Subcutaneous abdominal adipose tissue (tissue), 5 donors: ENCODE data around the gene SCFD2.

Experiments used
- H3K27ac ChIP-seq: one replicate; pipeline ENCODE4 v1.7.0; 2013; ENCODE audit warnings: low read depth, mild to moderate bottlenecking, inconsistent platforms, low read length, moderate library complexity
- H3K27me3 ChIP-seq, 5 donors: one replicate each; pipeline ENCODE4 v1.7.0; 2013; ENCODE audit warnings: low read length in 5 of 5, inconsistent platforms in 1 of 5; ENCODE audit not compliant: control insufficient read depth in 5 of 5, insufficient read depth in 4 of 5
- H3K36me3 ChIP-seq, 5 donors: one replicate each; pipeline ENCODE4 v1.7.0; 2013; ENCODE audit warnings: low read length in 5 of 5; ENCODE audit not compliant: control insufficient read depth in 5 of 5, insufficient read depth in 5 of 5
- H3K4me1 ChIP-seq, 5 donors: one replicate each; pipeline ENCODE4 v1.7.0; 2013; ENCODE audit warnings: low read length in 5 of 5, mild to moderate bottlenecking in 3 of 5, moderate library complexity in 1 of 5; ENCODE audit not compliant: control insufficient read depth in 5 of 5, insufficient read depth in 5 of 5
- H3K4me3 ChIP-seq, 5 donors: one replicate each; pipeline ENCODE4 v1.7.0; 2013; ENCODE audit warnings: low read length in 5 of 5, low read depth in 1 of 5
- H3K9ac ChIP-seq, 5 donors: one replicate each; pipeline ENCODE4 v1.7.0; 2013; ENCODE audit warnings: low read length in 5 of 5, mild to moderate bottlenecking in 4 of 5, moderate library complexity in 3 of 5
- H3K9me3 ChIP-seq, 5 donors: one replicate each; pipeline ENCODE4 v1.7.0; 2013; ENCODE audit warnings: low read length in 5 of 5; ENCODE audit not compliant: control insufficient read depth in 5 of 5
- donor health status: healthy.
- donor health status: healthy.
- donor health status: healthy.
- donor health status: healthy.
- donor health status: healthy.

SCFD2 gene

GRCh38 chr4:52915730-52916300 lies 450.0 kb downstream of the SCFD2 start:
- no peaks in the 10 kb centered on the region for H3K9me3 ChIP-seq
- H3K27me3 ChIP-seq = no peaks in the 10 kb centered on the region
- H3K27ac ChIP-seq = no peak overlapping the region
- peaks cover 0 to 3% (median 0%) of the 10 kb centered on the region in 5 donors for H3K36me3 ChIP-seq
- no peak overlapping the region for H3K9ac ChIP-seq
- H3K4me3 ChIP-seq = no peak overlapping the region
- H3K4me1 ChIP-seq = peaks cover 0 to 8% (median 7%) of the 10 kb centered on the region in 5 donors

GRCh38 chr4:52915191-52915590 lies 450.7 kb downstream of the SCFD2 start:
- Histone ChIP-seq H3K9me3 (no peaks in the 10 kb centered on the region), H3K27me3 (no peaks in the 10 kb centered on the region), H3K4me3 (no peak overlapping the region), H3K36me3 (peaks cover 0 to 3% (median 0%) of the 10 kb centered on the region in 5 donors), H3K27ac (no peak overlapping the region), H3K9ac (no peak overlapping the region), H3K4me1 (peaks cover 0 to 8% (median 7%) of the 10 kb centered on the region in 5 donors)

GRCh38 chr4:52914051-52914605 lies 451.7 kb downstream of the SCFD2 start:
- Histone ChIP-seq H3K27me3 (no peaks in the 10 kb centered on the region), H3K9me3 (no peaks in the 10 kb centered on the region), H3K9ac (no peak overlapping the region), H3K4me1 (peaks cover 0 to 8% (median 7%) of the 10 kb centered on the region in 5 donors), H3K36me3 (no peaks in the 10 kb centered on the region), H3K4me3 (no peak overlapping the region), H3K27ac (no peak overlapping the region)

DNA sequence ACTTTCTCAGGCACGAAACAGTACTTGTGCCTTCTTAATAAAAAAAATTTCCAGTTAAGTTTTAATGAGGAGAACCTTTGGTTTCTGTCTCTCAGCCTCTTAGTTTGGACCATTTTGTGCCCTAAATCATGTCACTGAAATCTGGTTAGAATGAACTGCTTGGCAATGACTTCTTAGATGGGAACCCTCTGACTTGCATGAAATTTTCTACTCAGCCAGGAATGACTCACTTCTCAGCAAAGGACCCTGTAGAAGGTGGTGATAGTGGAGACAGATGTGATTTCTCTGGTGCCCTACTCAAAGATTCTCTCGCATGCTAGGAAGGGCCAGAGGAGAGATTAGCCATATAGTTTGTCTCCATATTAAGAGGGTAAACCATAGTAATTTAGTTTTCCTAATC lies 453.3 kb downstream of the SCFD2 start:
- H3K27me3 ChIP-seq = no peaks in the 10 kb centered on the region
- H3K9me3 ChIP-seq = no peaks in the 10 kb centered on the region
- no peak overlapping the region for H3K4me3 ChIP-seq
- H3K4me1 ChIP-seq = peaks cover 0 to 8% (median 7%) of the 10 kb centered on the region in 5 donors
- no peak overlapping the region for H3K27ac ChIP-seq
- no peak overlapping the region for H3K9ac ChIP-seq
- no peaks in the 10 kb centered on the region for H3K36me3 ChIP-seq

GRCh38 chr4:52911684-52912294 lies 454.1 kb downstream of the SCFD2 start:
- peaks cover 0 to 5% (median 0%) of the 10 kb centered on the region in 5 donors for H3K36me3 ChIP-seq
- H3K27ac ChIP-seq = no peak overlapping the region
- peaks cover 0 to 8% (median 7%) of the 10 kb centered on the region in 5 donors for H3K4me1 ChIP-seq
- H3K9ac ChIP-seq = no peak overlapping the region
- H3K27me3 ChIP-seq = no peaks in the 10 kb centered on the region
- no peaks in the 10 kb centered on the region for H3K9me3 ChIP-seq
- no peak overlapping the region for H3K4me3 ChIP-seq

GRCh38 chr4:52910115-52910514 lies 455.7 kb downstream of the SCFD2 start:
- peaks cover 0 to 8% (median 7%) of the 10 kb centered on the region in 5 donors for H3K4me1 ChIP-seq
- H3K27me3 ChIP-seq = no peaks in the 10 kb centered on the region
- H3K9me3 ChIP-seq = no peaks in the 10 kb centered on the region
- H3K9ac ChIP-seq = no peak overlapping the region
- no peak overlapping the region for H3K27ac ChIP-seq
- peaks cover 0 to 10% (median 5%) of the 10 kb centered on the region in 5 donors for H3K36me3 ChIP-seq
- no peak overlapping the region for H3K4me3 ChIP-seq

GRCh38 chr4:52907510-52907909 lies 458.4 kb downstream of the SCFD2 start:
- no peak overlapping the region for H3K9ac ChIP-seq
- peaks cover 0 to 3% (median 0%) of the 10 kb centered on the region in 5 donors for H3K4me1 ChIP-seq
- H3K4me3 ChIP-seq = no peak overlapping the region
- H3K27me3 ChIP-seq = no peaks in the 10 kb centered on the region
- no peak overlapping the region for H3K27ac ChIP-seq
- peaks cover 2 to 22% (median 11%) of the 10 kb centered on the region in 5 donors for H3K36me3 ChIP-seq
- H3K9me3 ChIP-seq = no peaks in the 10 kb centered on the region

GRCh38 chr4:52904421-52904820 lies 461.4 kb downstream of the SCFD2 start:
- Histone ChIP-seq H3K4me1 (no peaks in the 10 kb centered on the region), H3K36me3 (peaks cover 4 to 22% (median 11%) of the 10 kb centered on the region in 5 donors), H3K4me3 (no peak overlapping the region), H3K9me3 (no peaks in the 10 kb centered on the region), H3K9ac (no peak overlapping the region), H3K27me3 (no peaks in the 10 kb centered on the region), H3K27ac (no peak overlapping the region)

DNA sequence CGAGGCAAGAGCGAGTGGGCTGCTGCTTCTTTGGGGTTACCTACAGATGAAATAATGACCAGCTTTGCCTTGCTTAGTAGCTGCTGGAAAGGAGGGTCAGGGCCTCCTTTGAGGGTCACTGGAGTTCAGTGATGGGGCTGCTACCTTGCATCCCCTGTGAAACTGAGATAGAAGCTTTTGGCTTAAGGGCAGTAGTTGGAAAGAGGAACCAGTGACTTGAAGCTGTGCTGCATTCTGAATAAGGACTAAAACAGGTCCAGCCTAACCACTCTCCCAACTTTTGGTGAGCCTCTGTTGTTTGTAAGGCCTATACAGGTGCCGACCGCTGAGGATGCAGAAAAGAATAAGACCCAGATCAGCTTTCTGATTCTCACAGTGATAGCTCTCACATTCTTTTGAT lies 462.6 kb downstream of the SCFD2 start:
- Histone ChIP-seq H3K9me3 (no peaks in the 10 kb centered on the region), H3K27ac (no peak overlapping the region), H3K36me3 (peaks cover 4 to 22% (median 11%) of the 10 kb centered on the region in 5 donors), H3K4me1 (no peaks in the 10 kb centered on the region), H3K9ac (no peak overlapping the region), H3K27me3 (no peaks in the 10 kb centered on the region), H3K4me3 (no peak overlapping the region)

GRCh38 chr4:52894443-52894842 lies 471.4 kb downstream of the SCFD2 start:
- no peaks in the 10 kb centered on the region for H3K9me3 ChIP-seq
- no peak overlapping the region for H3K9ac ChIP-seq
- H3K36me3 ChIP-seq = peaks cover 0 to 5% (median 0%) of the 10 kb centered on the region in 5 donors
- H3K27ac ChIP-seq = no peak overlapping the region
- no peaks in the 10 kb centered on the region for H3K4me1 ChIP-seq
- H3K4me3 ChIP-seq = no peak overlapping the region
- no peaks in the 10 kb centered on the region for H3K27me3 ChIP-seq
